Thoracic aorta (tissue), 2 donors: ENCODE measurements around the gene ABCC9. TPM values are rescaled to one million over a fixed set of nuclear protein-coding genes. Genes with fewer than 3 reads are reported as not detected.

Experiments
- ATAC-seq: fragments of 150-250 bp; one replicate; pipeline ENCODE4 v1.8.0; 2017; ENCODE audit warnings: low read depth; ENCODE audit not compliant: insufficient number of reproducible peaks, low FRiP score
- DNase-seq: peaks from one replicate; pipeline ENCODE4 v3.0.0-alpha.2; 2020; ENCODE audit warnings: low spot score
- H3K27ac ChIP-seq, 2 donors: fragments of 200-600 bp; sonication (generic); 1 replicate in 1 of 2; 2 replicates in 1 of 2; pipeline ENCODE4 v1.5.1; 2016; ENCODE audit warnings: mild to moderate bottlenecking in 2 of 2, moderate library complexity in 2 of 2
- H3K27me3 ChIP-seq: fragments of 200-600 bp; sonication (generic); replicated peaks from 2 replicates; pipeline ENCODE4 v1.6.0; 2016; ENCODE audit warnings: mild to moderate bottlenecking; ENCODE audit not compliant: insufficient read depth
- H3K36me3 ChIP-seq: fragments of 200-600 bp; sonication (generic); one replicate; pipeline ENCODE4 v1.5.1; 2016
- H3K4me1 ChIP-seq, 2 donors: fragments of 200-600 bp; sonication (generic); 1 replicate in 1 of 2; 2 replicates in 1 of 2; pipeline versions ENCODE4 v1.5.1 to v1.6.0; 2016; ENCODE audit warnings: low read depth in 2 of 2, mild to moderate bottlenecking in 1 of 2; ENCODE audit not compliant: control insufficient read depth in 1 of 2
- H3K4me3 ChIP-seq: fragments of 200-600 bp; sonication (generic); 2 replicates; pipeline ENCODE4 v1.5.1; 2016; ENCODE audit warnings: mild to moderate bottlenecking
- H3K9me3 ChIP-seq: fragments of 200-600 bp; sonication (generic); 2 replicates; pipeline ENCODE4 v1.5.1; 2016
- total RNA-seq, 2 donors: library from RNA; depleted of rRNA; stranded (reverse); fragments of >200 nt; gene quantifications; one replicate each; pipeline versions ENCODE4 v1.1.0 to v1.2.3, GENCODE V29; 2016
- TF ChIP-seq, protein P1 (sequence below): fragments of 200-600 bp; sonication (generic); IDR thresholded peaks from one replicate; pipeline ENCODE4 v1.5.1; 2019; ENCODE audit warnings: antibody characterized with exemption

ABCC9 gene
- total RNA-seq, 2 donors from 2014 or later = 19.6 to 42.6 TPM

DNA sequence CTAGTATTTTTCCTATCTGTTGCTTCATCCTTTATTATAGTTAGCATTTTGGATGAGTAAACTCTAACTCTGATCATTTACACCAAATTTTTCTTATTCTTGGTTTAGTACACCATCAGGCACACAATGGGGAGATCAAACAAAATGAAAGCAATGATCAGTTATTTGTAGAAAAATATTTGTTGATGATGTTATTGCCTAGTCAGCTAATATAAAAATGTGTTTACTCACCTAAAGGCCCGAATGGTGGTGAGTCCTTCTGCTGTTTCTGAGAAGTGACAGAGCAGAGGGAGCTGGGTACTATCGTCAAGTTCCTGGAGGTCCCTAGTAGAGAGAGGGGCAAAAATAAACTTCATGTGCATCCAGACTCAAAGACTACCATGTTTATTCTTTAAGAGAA lies 103.4 kb downstream of the ABCC9 start:
- Histone ChIP-seq H3K4me1 (peaks cover 0 to 12% of the 10 kb centered on the region in 2 donors), H3K4me3 (no peak overlapping the region), H3K27me3 (no peaks in the 10 kb centered on the region), H3K36me3 (no peaks in the 10 kb centered on the region), H3K27ac (no peak overlapping the region), H3K9me3 (no peaks in the 10 kb centered on the region)
- TF ChIP-seq, protein P1, sequence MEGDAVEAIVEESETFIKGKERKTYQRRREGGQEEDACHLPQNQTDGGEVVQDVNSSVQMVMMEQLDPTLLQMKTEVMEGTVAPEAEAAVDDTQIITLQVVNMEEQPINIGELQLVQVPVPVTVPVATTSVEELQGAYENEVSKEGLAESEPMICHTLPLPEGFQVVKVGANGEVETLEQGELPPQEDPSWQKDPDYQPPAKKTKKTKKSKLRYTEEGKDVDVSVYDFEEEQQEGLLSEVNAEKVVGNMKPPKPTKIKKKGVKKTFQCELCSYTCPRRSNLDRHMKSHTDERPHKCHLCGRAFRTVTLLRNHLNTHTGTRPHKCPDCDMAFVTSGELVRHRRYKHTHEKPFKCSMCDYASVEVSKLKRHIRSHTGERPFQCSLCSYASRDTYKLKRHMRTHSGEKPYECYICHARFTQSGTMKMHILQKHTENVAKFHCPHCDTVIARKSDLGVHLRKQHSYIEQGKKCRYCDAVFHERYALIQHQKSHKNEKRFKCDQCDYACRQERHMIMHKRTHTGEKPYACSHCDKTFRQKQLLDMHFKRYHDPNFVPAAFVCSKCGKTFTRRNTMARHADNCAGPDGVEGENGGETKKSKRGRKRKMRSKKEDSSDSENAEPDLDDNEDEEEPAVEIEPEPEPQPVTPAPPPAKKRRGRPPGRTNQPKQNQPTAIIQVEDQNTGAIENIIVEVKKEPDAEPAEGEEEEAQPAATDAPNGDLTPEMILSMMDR = no peak
- DNase-seq (no peak), ATAC-seq (no peak)

DNA sequence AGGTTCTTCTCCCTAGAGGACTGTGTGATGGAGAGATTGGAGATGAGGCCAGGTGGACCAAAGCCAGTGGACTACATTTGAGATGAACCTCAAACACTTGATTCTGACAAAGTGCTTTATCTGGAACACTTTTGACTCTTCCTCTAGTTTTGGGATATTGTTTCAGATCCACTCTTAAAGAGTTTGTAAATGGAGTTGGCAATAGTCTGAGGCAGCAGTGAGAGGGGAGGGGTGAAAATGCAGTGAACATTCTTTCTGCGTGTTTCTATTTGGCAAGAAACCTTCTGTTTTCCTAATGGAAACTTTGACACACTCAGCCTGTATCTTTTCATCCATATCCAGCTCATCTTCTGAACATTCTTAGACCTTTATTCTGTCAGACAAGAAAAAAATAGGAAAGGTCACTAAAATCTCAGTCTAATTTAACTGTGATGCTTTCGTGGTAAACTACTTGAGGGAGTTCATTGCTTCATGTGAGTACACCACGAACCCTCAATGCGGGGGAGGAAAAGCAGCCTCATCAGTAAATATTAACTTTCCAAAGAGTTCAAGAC lies 109.4 kb downstream of the ABCC9 start:
- ATAC-seq (peak; percentile 12), DNase-seq (no peak)
- no peaks in the 10 kb centered on the region for H3K36me3 ChIP-seq
- no peaks in the 10 kb centered on the region for H3K27me3 ChIP-seq
- TF ChIP-seq, protein P1 = no peak
- peak overlapping the region; percentile 6 to 44 for H3K27ac ChIP-seq
- peaks cover 5 to 31% of the 10 kb centered on the region in 2 donors for H3K4me1 ChIP-seq
- H3K4me3 ChIP-seq = no peak overlapping the region
- H3K9me3 ChIP-seq = no peaks in the 10 kb centered on the region

DNA sequence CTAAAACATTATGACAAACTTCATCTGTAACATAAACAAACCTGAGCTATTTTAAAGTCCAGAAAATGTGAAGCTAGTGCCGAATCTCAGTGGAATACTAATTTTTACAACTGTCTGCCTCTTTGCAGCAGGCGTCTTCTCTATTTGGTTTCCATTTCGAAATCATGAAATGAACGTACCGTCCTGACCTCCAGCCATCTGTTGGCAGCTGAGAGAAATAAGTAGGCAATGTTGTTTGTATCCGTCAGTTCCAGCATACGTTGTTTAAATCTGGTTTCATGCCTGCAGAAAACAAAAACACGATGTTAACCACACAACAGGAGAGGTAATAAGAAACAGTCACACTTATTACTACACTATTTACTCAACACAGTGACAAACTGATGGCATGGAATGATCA lies 112.4 kb downstream of the ABCC9 start:
- DNase-seq (no peak), ATAC-seq (no peak)
- TF ChIP-seq, protein P1 = no peak
- H3K27ac ChIP-seq = peak overlapping the region in 1 of 2 donors; percentile 39
- H3K9me3 ChIP-seq = no peaks in the 10 kb centered on the region
- H3K4me1 ChIP-seq = peaks cover 5 to 37% of the 10 kb centered on the region in 2 donors
- H3K4me3 ChIP-seq = peak overlapping the region; percentile 16
- H3K27me3 ChIP-seq = no peaks in the 10 kb centered on the region
- no peaks in the 10 kb centered on the region for H3K36me3 ChIP-seq

DNA sequence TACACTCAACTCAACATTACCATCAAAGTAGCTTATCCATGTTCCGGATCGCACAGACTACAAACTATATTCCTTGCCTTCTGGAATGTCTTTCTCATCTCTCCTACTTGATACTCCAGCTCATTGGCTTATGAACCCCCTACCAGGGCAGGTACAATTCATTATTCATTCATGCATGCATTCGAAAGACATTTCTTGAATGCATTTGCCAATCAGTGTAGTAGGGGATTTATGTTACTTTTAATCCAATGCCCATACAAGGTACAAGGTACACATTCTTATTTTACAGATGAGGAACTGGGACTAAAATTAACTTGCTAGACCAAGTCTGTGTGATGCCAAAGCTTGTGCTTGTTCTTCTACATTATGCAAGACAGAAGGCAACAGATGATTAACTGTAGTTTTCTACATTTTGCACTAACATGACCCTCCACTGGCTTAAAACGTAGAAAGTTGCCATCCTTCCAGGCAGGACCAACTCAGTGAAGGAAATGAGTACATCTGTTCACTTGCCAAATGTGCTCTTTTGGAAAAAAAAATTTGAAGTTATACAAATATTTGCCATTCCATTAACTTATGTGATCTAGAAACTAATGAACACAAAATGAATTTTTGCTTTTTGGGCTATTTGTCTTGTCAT lies 113.0 kb downstream of the ABCC9 start:
- H3K36me3 ChIP-seq = no peaks in the 10 kb centered on the region
- ATAC-seq (peak; percentile 55), DNase-seq (no peak)
- H3K9me3 ChIP-seq = no peaks in the 10 kb centered on the region
- TF ChIP-seq, protein P1 = no peak
- peak overlapping the region in 1 of 2 donors; percentile 39 for H3K27ac ChIP-seq
- peak overlapping the region; percentile 16 for H3K4me3 ChIP-seq
- H3K4me1 ChIP-seq = peaks cover 5 to 43% of the 10 kb centered on the region in 2 donors
- no peaks in the 10 kb centered on the region for H3K27me3 ChIP-seq

DNA sequence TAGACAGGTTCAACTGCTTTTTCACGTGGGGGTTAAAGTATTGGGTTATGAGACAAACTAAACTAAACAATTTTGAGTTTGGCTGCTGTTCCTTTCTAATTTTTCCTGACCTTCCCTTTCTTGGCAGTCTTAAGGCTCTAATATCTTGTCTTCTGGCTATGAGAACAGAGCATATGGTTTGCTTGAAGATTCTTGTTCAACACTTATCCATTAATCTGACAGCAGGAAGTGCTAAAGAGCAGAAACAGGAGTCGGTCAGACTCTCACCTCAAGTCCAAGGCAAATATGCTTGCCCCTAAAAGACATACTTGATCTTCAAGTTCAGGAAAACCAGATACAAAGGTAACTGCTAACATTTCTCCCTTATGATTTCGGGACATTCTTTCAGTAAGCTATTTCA lies 114.1 kb downstream of the ABCC9 start:
- no peak overlapping the region for H3K27ac ChIP-seq
- DNase-seq (no peak), ATAC-seq (no peak)
- H3K9me3 ChIP-seq = no peaks in the 10 kb centered on the region
- H3K27me3 ChIP-seq = no peaks in the 10 kb centered on the region
- TF ChIP-seq, protein P1 = no peak
- H3K4me3 ChIP-seq = no peak overlapping the region
- H3K36me3 ChIP-seq = no peaks in the 10 kb centered on the region
- H3K4me1 ChIP-seq = peaks cover 5 to 41% of the 10 kb centered on the region in 2 donors
